Esophagus muscularis mucosa (tissue), 3 donors: Measurements from ENCODE around the gene SSBP4.

ENCODE experiments used
- CTCF ChIP-seq, 3 experiments: fragments of 200-600 bp in 2 of 3; fragments of 450-650 bp in 1 of 3; sonication (generic) in 2 of 3; IDR thresholded peaks; one replicate each; pipeline ENCODE4 v1.5.1; 2017 to 2019; ENCODE audit warnings: antibody characterized with exemption in 3 of 3, mild to moderate bottlenecking in 2 of 3, moderate library complexity in 1 of 3
- EP300 ChIP-seq: sonication (generic); formaldehyde crosslinking; IDR thresholded peaks from one replicate; pipeline ENCODE4 v1.6.1; 2017; ENCODE audit warnings: antibody characterized with exemption

- TF ChIP-seq EP300: no peak
- peak in 2 of 3 experiments; percentile 96 to 99 for TF ChIP-seq CTCF (IDR thresholded peaks at IDR 0.05)
Measured at GRCh38 chr19:18388100-18388959, 30.9 kb upstream of the SSBP4 start.
